GM23248 (cell line): ENCODE measurements around the gene OR5K1.

ENCODE experiments used
- EZH2 ChIP-seq: fragments of 200-600 bp; sonication (generic); IDR thresholded peaks from 2 replicates; pipeline ENCODE4 v1.6.1; 2018; ENCODE audit warnings: antibody characterized with exemption, mild to moderate bottlenecking; ENCODE audit not compliant: insufficient read depth, poor library complexity, severe bottlenecking
- EZH2phosphoT487 ChIP-seq: fragments of 200-600 bp; sonication (generic); IDR thresholded peaks from 2 replicates; pipeline ENCODE4 v1.6.1; 2018; ENCODE audit warnings: antibody characterized with exemption, moderate library complexity, mild to moderate bottlenecking, low read depth; ENCODE audit not compliant: insufficient read depth

DNA sequence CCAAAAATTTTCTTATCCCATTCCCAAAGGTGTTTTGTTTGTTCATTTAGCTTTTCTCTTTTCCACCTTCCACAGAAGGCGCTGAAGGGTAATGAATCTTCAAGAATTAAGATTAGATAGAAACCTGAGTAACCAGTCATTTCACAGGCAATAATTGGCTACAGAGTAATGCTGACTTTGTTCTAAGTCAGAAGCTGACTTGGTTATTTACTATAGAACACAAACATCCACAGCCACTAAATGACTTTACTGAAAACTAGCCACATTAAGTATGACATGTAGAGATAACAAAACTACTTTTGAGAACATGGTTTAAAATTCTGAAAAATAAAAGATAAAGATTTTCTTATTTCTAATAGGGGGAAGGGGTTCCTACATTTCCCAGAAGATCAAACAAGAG lies 51.9 kb downstream of the OR5K1 start:
- TF ChIP-seq EZH2 (no peak), EZH2phosphoT487 (no peak)
